Activated CD4-positive, alpha-beta T cell treated with anti-CD3 and anti-CD28 coated beads, Interleukin-2, amount 50 U/mL, for 24 hours (primary cell): ENCODE results near the gene PSG6.
"Not testable (repeated sequence)": the region's sequence is repeated elsewhere in the genome, so short reads cannot be mapped to it uniquely, and the experiment has no call there.

Experiments
- DNase-seq, 2 donors: peaks; one replicate each; pipeline ENCODE4 v3.0.0-alpha.2; 2020; ENCODE audit warnings: low read depth in 1 of 2, low spot score in 1 of 2

The PSG6 gene

GRCh38 chr19:42911731-42912130 lies 6.0 kb downstream of the PSG6 start:
- DNase-seq: not testable (repeated sequence)

GRCh38 chr19:42906162-42906561 lies 11.5 kb downstream of the PSG6 start:
- DNase-seq: not testable (repeated sequence)

- not testable (repeated sequence) for DNase-seq
Measured at GRCh38 chr19:42900561-42900960, 17.1 kb downstream of the PSG6 start.

GRCh38 chr19:42899674-42900073 lies 18.0 kb downstream of the PSG6 start:
- DNase-seq: not testable (repeated sequence)

GRCh38 chr19:42899110-42899509 lies 18.6 kb downstream of the PSG6 start:
- not testable (repeated sequence) for DNase-seq

GRCh38 chr19:42898656-42899055 lies 19.0 kb downstream of the PSG6 start:
- not testable (repeated sequence) for DNase-seq

- not testable (repeated sequence) for DNase-seq
Measured at GRCh38 chr19:42897729-42898128, 20.0 kb downstream of the PSG6 start.

- DNase-seq: not testable (repeated sequence)
Measured at GRCh38 chr19:42890446-42890845, 27.2 kb downstream of the PSG6 start.

- DNase-seq: not testable (repeated sequence)
Measured at GRCh38 chr19:42887876-42888445, 29.7 kb downstream of the PSG6 start.

- not testable (repeated sequence) for DNase-seq
Measured at GRCh38 chr19:42882730-42883129, 35.0 kb downstream of the PSG6 start.

GRCh38 chr19:42882010-42882409 lies 35.7 kb downstream of the PSG6 start:
- DNase-seq: not testable (repeated sequence)

GRCh38 chr19:42881279-42881678 lies 36.4 kb downstream of the PSG6 start:
- DNase-seq: not testable (repeated sequence)

GRCh38 chr19:42880621-42881020 lies 37.1 kb downstream of the PSG6 start:
- DNase-seq: not testable (repeated sequence)

- DNase-seq: no peak
Measured at GRCh38 chr19:42879613-42880012, 38.1 kb downstream of the PSG6 start, which contains the start of gene PSG1. TSS of gene PSG1 (minus strand) at chr19:42879713. CDS start at chr19:42879581, 132 bp downstream.

- not testable (repeated sequence) for DNase-seq
Measured at GRCh38 chr19:42876596-42876995, 41.1 kb downstream of the PSG6 start.

- not testable (repeated sequence) for DNase-seq
Measured at GRCh38 chr19:42875881-42876280, 41.8 kb downstream of the PSG6 start.

- not testable (repeated sequence) for DNase-seq
Measured at GRCh38 chr19:42874901-42875813, 42.5 kb downstream of the PSG6 start.

- DNase-seq: not testable (repeated sequence)
Measured at GRCh38 chr19:42874136-42874535, 43.6 kb downstream of the PSG6 start.

- no peak for DNase-seq
Measured at GRCh38 chr19:42872608-42873007, 45.1 kb downstream of the PSG6 start.

GRCh38 chr19:42857544-42857867 lies 60.2 kb downstream of the PSG6 start:
- no peak for DNase-seq

- DNase-seq: not testable (repeated sequence)
Measured at GRCh38 chr19:42856866-42857543, 60.7 kb downstream of the PSG6 start.

GRCh38 chr19:42854745-42855144 lies 62.9 kb downstream of the PSG6 start:
- not testable (repeated sequence) for DNase-seq
